Ishikawa (cell line): ENCODE results near the gene GSDMA.

ENCODE experiments used
- CEBPB ChIP-seq: IDR thresholded peaks from 2 replicates; pipeline ENCODE4 v1.6.1; 2012
- CREB1 ChIP-seq: IDR thresholded peaks from 2 replicates; pipeline ENCODE4 v1.6.1; 2012; ENCODE audit warnings: low read depth
- EGR1 ChIP-seq: IDR thresholded peaks from 2 replicates; pipeline ENCODE4 v1.6.1; 2012
- EP300 ChIP-seq: IDR thresholded peaks from 2 replicates; pipeline ENCODE4 v1.6.1; 2012; ENCODE audit warnings: borderline replicate concordance
- FOXM1 ChIP-seq: IDR thresholded peaks from 2 replicates; pipeline ENCODE4 v1.6.1; 2012; ENCODE audit warnings: low read depth, borderline replicate concordance
- MAX ChIP-seq: IDR thresholded peaks from 2 replicates; pipeline ENCODE4 v1.6.1; 2012
- NFIC ChIP-seq: IDR thresholded peaks from 2 replicates; pipeline ENCODE4 v1.6.1; 2012
- RAD21 ChIP-seq: IDR thresholded peaks from 2 replicates; pipeline ENCODE4 v1.6.1; 2012; ENCODE audit warnings: low read depth
- REST ChIP-seq: IDR thresholded peaks from 2 replicates; pipeline ENCODE4 v1.6.1; 2012; ENCODE audit warnings: low read depth, mild to moderate bottlenecking
- TAF1 ChIP-seq: IDR thresholded peaks from 2 replicates; pipeline ENCODE4 v1.6.1; 2012; ENCODE audit warnings: low read depth, mild to moderate bottlenecking
- TCF12 ChIP-seq: IDR thresholded peaks from 2 replicates; pipeline ENCODE4 v1.6.1; 2012; ENCODE audit warnings: low read depth
- TEAD4 ChIP-seq: IDR thresholded peaks from 2 replicates; pipeline ENCODE4 v1.6.1; 2012
- USF1 ChIP-seq: IDR thresholded peaks from 2 replicates; pipeline ENCODE4 v1.6.1; 2012
- YY1 ChIP-seq: IDR thresholded peaks from 2 replicates; pipeline ENCODE4 v1.6.1; 2012; ENCODE audit warnings: low read depth
- ZBTB7A ChIP-seq: IDR thresholded peaks from 2 replicates; pipeline ENCODE4 v1.6.1; 2012; ENCODE audit warnings: low read depth

GSDMA gene

GRCh38 chr17:39925282-39926134, 37.3 kb upstream of the GSDMA start:
- TF ChIP-seq TAF1: no peak
- no peak for TF ChIP-seq FOXM1
- no peak for TF ChIP-seq TEAD4

GRCh38 chr17:39926135-39926587, 36.6 kb upstream of the GSDMA start:
- TF ChIP-seq FOXM1 (no peak), TEAD4 (no peak), EGR1 (no peak), NFIC (no peak)

- no peak for TF ChIP-seq CEBPB
- TF ChIP-seq MAX: no peak
- TF ChIP-seq TEAD4: no peak
- no peak for TF ChIP-seq TCF12
- no peak for TF ChIP-seq EGR1
- no peak for TF ChIP-seq FOXM1
- no peak for TF ChIP-seq RAD21
- TF ChIP-seq NFIC: no peak
- TF ChIP-seq USF1: no peak
- TF ChIP-seq ZBTB7A: no peak
- TF ChIP-seq CREB1: no peak
Measured at GRCh38 chr17:39926588-39927100, 36.2 kb upstream of the GSDMA start.

GRCh38 chr17:39927101-39927928, 35.5 kb upstream of the GSDMA start, which contains the start of the genes LRRC3C and ORMDL3:
Gene LRRC3C (plus strand): TSS chr17:39927732. CDS start chr17:39941524, 13,792 bp downstream.
Gene ORMDL3 (minus strand): TSS chr17:39927601. CDS start chr17:39924203, 3,398 bp downstream.
- no peak for TF ChIP-seq FOXM1
- TF ChIP-seq TAF1: peak; percentile 61; the same call in 1 of the 2 replicates
- TF ChIP-seq EP300: 0 out of 2 replicates have a peak, but pooled peaks have one; percentile 16
- TF ChIP-seq NFIC: peak; percentile 75
- peak; percentile 100 for TF ChIP-seq CREB1
- TF ChIP-seq YY1: peak; percentile 75
- TF ChIP-seq ZBTB7A: peak; percentile 45; the same call in 1 of the 2 replicates
- no peak for TF ChIP-seq USF1
- peak; percentile 57 for TF ChIP-seq MAX
- peak; percentile 79 for TF ChIP-seq TCF12

GRCh38 chr17:39927929-39928857, 34.6 kb upstream of the GSDMA start:
- no peak for TF ChIP-seq TAF1
- no peak for TF ChIP-seq ZBTB7A
- no peak for TF ChIP-seq EGR1
- no peak for TF ChIP-seq TEAD4

- TF ChIP-seq CEBPB: no peak
- no peak for TF ChIP-seq ZBTB7A
- no peak for TF ChIP-seq FOXM1
- no peak for TF ChIP-seq REST
- TF ChIP-seq EGR1: no peak
- TF ChIP-seq NFIC: no peak
- TF ChIP-seq MAX: no peak
Measured at GRCh38 chr17:39928858-39929645, 33.8 kb upstream of the GSDMA start.
